HepG2 (cell line): ENCODE results near the gene ALG11. TPM values are rescaled to one million over a fixed set of nuclear protein-coding genes. Genes with fewer than 3 reads are reported as not detected.

Source experiments
- AGO2 ChIP-seq: fragments of 200-400 bp; formaldehyde crosslinking; optimal IDR thresholded peaks from 2 replicates; pipeline ENCODE3; 2017; ENCODE audit warnings: mild to moderate bottlenecking, low read depth, low read length, moderate library complexity
- ARID2 ChIP-seq: sonication (generic); formaldehyde crosslinking; IDR thresholded peaks from 2 replicates; pipeline ENCODE4 v1.8.1; 2022; ENCODE audit warnings: mild to moderate bottlenecking, missing genetic modification reagents, borderline replicate concordance
- ARNT2 ChIP-seq: sonication (generic); formaldehyde crosslinking; IDR thresholded peaks from 2 replicates; pipeline ENCODE4 v1.8.0; 2022; ENCODE audit warnings: mild to moderate bottlenecking, low read depth, missing genetic modification reagents, moderate library complexity
- BRD4 ChIP-seq: sonication (generic); formaldehyde crosslinking; IDR thresholded peaks from 2 replicates; pipeline ENCODE4 v1.4.0; 2020; ENCODE audit warnings: missing genetic modification reagents
- CAMTA2 ChIP-seq: sonication (generic); formaldehyde crosslinking; IDR thresholded peaks from 2 replicates; pipeline ENCODE4 v1.4.0; 2020; ENCODE audit warnings: mild to moderate bottlenecking, missing genetic modification reagents, borderline replicate concordance
- CBFB ChIP-seq: sonication (generic); formaldehyde crosslinking; IDR thresholded peaks from 2 replicates; pipeline ENCODE4 v1.4.0; 2020; ENCODE audit warnings: missing genetic modification reagents
- CEBPG ChIP-seq: IDR thresholded peaks from 2 replicates; pipeline ENCODE4 v1.6.1; 2016
- DDIT3 ChIP-seq: sonication (generic); formaldehyde crosslinking; IDR thresholded peaks from 2 replicates; pipeline ENCODE4 v1.4.0; 2020; ENCODE audit warnings: mild to moderate bottlenecking, missing genetic modification reagents
- GFI1 ChIP-seq: sonication (generic); formaldehyde crosslinking; IDR thresholded peaks from 2 replicates; pipeline ENCODE4 v1.5.0; 2020; ENCODE audit warnings: missing genetic modification reagents, mild to moderate bottlenecking, borderline replicate concordance
- HOMEZ ChIP-seq: IDR thresholded peaks from 2 replicates; pipeline ENCODE4 v1.6.1; 2016; ENCODE audit warnings: low read depth
- MZF1 ChIP-seq: sonication (generic); formaldehyde crosslinking; IDR thresholded peaks from 2 replicates; pipeline ENCODE4 v1.8.1; 2023; ENCODE audit warnings: mild to moderate bottlenecking, missing genetic modification reagents, borderline replicate concordance
- PHF5A ChIP-seq: IDR thresholded peaks from one replicate; pipeline ENCODE4 v1.6.1; 2018; ENCODE audit warnings: low read depth, missing genetic modification reagents; ENCODE audit not compliant: unreplicated experiment
- SAFB2 ChIP-seq: sonication (generic); formaldehyde crosslinking; IDR thresholded peaks from 2 replicates; pipeline ENCODE4 v1.5.1; 2020; ENCODE audit warnings: missing genetic modification reagents, low read depth, mild to moderate bottlenecking, borderline replicate concordance
- STAT5B ChIP-seq: sonication (generic); formaldehyde crosslinking; IDR thresholded peaks from 2 replicates; pipeline ENCODE4 v1.4.0; 2020; ENCODE audit warnings: missing genetic modification reagents
- TBX2 ChIP-seq: sonication (generic); formaldehyde crosslinking; IDR thresholded peaks from 2 replicates; pipeline ENCODE4 v1.5.0; 2020; ENCODE audit warnings: missing genetic modification reagents, mild to moderate bottlenecking, borderline replicate concordance
- ZBTB10 ChIP-seq: sonication (generic); formaldehyde crosslinking; IDR thresholded peaks from 2 replicates; pipeline ENCODE4 v1.4.0; 2020; ENCODE audit warnings: missing genetic modification reagents, borderline replicate concordance
- ZBTB42 ChIP-seq: sonication (generic); formaldehyde crosslinking; IDR thresholded peaks from 2 replicates; pipeline ENCODE4 v1.5.0; 2020; ENCODE audit warnings: mild to moderate bottlenecking, missing genetic modification reagents
- ZNF326 ChIP-seq: sonication (generic); formaldehyde crosslinking; IDR thresholded peaks from 2 replicates; pipeline ENCODE4 v1.4.0; 2020; ENCODE audit warnings: missing genetic modification reagents, borderline replicate concordance
- ZNF546 ChIP-seq: sonication (generic); formaldehyde crosslinking; conservative IDR thresholded peaks from 2 replicates; pipeline ENCODE4 v1.8.1; 2023; ENCODE audit warnings: mild to moderate bottlenecking, missing genetic modification reagents
- ZNF562 ChIP-seq: sonication (generic); formaldehyde crosslinking; IDR thresholded peaks from 2 replicates; pipeline ENCODE4 v1.8.0; 2022; ENCODE audit warnings: missing genetic modification reagents, borderline replicate concordance
- polyA plus RNA-seq, 8 experiments: library from polyadenylated mRNA; depleted of rRNA in 3 of 8; stranded (reverse) in 7 of 8; unstranded in 1 of 8; fragments of >200 nt; fragmentation: Illumina TruSeq in 4 of 8; extraction: Trizol in 4 of 8; gene quantifications; 2 replicates each; pipeline versions ENCODE4 v1.2.1 to v1.2.3, GENCODE V29; 2011 to 2016; ENCODE audit warnings: low read depth in 4 of 8, missing spikeins in 1 of 8, mixed read lengths in 1 of 8; ENCODE audit not compliant: insufficient read depth in 1 of 8
- total RNA-seq, 5 experiments: library from RNA; depleted of rRNA; stranded (reverse); fragments of >200 nt; fragmentation: Illumina TruSeq; extraction: Trizol; gene quantifications; 2 replicates each; pipeline ENCODE4 v1.2.3, GENCODE V29; 2016; ENCODE audit warnings: low read depth in 1 of 5
- TF ChIP-seq, protein P1 (sequence below): fragments of 450-650 bp; IDR thresholded peaks from 2 replicates; pipeline ENCODE4 v1.6.1; 2017
- TF ChIP-seq, protein P2 (sequence below): sonication (generic); formaldehyde crosslinking; IDR thresholded peaks from 2 replicates; pipeline ENCODE4 v1.4.0; 2020; ENCODE audit warnings: missing genetic modification reagents

ALG11 gene
- total and polyA plus RNA-seq, 2 of the 13 experiments (the other 11 are each of a cell fraction or from before 2014, with no cell fraction given) = 14.7 to 27.9 TPM

DNA sequence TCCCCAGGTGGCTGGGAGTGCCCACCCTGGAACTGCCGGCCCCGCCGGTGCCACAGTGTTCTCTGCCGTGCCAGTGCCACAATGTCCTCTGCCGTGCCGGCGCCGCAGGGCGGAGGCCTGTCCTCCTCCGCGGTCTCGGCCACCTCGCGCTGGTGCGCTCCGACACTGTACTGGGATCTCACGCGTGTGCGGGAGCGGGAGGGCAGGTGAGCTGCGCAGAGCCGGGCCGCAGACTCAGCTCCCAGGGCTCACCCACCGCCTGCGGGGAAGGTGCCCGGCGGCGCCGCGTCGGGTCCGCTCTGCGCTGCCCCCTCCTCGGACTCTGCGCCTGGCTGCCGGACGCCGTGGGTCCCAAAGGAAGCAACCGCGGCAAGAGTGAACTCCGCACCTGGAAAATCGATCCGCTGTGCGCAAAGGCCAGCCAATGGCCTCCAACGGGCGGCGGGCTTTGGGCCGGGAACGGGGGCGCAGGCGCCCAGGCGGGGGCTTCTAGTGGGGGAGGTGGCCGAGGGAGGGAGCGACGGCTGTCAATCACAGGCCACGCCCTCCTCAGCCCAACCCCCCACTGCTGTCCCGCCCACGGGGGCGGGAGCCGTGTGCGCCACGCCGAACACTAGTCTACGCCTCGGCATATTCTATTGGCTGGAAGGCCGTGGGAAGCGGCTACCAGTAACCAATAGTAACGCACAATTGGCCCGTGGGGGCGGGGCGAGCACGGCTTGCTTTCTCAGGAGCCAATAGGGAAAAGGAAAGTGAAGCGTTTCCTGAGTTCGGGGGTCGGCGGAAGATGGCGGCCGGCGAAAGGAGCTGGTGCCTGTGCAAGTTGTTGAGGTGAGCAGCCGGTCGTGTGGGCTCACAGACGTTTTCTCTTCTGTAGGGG is at the start of gene ALG11 (continued):
- TF ChIP-seq ZBTB42 (peak; percentile 84; the same call in 1 of the 2 replicates), MZF1 (CRISPR knock-in tag) (no peak), CAMTA2 (peak; percentile 82; the same call in 1 of the 2 replicates), PHF5A (peak; percentile 69), ZNF546 (CRISPR knock-in tag) (peak; percentile 83), AGO2 (peak; percentile 93), ZBTB10 (0 out of 2 replicates have a peak, but pooled peaks have one; percentile 32), STAT5B (CRISPR knock-in tag) (peak; percentile 15; the same call in 1 of the 2 replicates), ARID2 (CRISPR knock-in tag) (peak; percentile 79; the same call in 1 of the 2 replicates), ZNF326 (CRISPR knock-in tag) (no peak), SAFB2 (CRISPR knock-in tag) (no peak; the same call in none of the 2 replicates), GFI1 (CRISPR knock-in tag) (peak; percentile 75; the same call in 1 of the 2 replicates), HOMEZ (CRISPR knock-in tag) (peak; percentile 80), DDIT3 (no peak), CEBPG (CRISPR knock-in tag) (peak; percentile 51), TBX2 (peak; percentile 96), ARNT2 (CRISPR knock-in tag) (peak; percentile 98), ZNF562 (CRISPR knock-in tag) (no peak), CBFB (CRISPR knock-in tag) (peak; percentile 89), BRD4 (CRISPR knock-in tag) (peak; percentile 92)
- TF ChIP-seq, protein P1, sequence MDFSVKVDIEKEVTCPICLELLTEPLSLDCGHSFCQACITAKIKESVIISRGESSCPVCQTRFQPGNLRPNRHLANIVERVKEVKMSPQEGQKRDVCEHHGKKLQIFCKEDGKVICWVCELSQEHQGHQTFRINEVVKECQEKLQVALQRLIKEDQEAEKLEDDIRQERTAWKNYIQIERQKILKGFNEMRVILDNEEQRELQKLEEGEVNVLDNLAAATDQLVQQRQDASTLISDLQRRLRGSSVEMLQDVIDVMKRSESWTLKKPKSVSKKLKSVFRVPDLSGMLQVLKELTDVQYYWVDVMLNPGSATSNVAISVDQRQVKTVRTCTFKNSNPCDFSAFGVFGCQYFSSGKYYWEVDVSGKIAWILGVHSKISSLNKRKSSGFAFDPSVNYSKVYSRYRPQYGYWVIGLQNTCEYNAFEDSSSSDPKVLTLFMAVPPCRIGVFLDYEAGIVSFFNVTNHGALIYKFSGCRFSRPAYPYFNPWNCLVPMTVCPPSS = no peak
- TF ChIP-seq, protein P2, sequence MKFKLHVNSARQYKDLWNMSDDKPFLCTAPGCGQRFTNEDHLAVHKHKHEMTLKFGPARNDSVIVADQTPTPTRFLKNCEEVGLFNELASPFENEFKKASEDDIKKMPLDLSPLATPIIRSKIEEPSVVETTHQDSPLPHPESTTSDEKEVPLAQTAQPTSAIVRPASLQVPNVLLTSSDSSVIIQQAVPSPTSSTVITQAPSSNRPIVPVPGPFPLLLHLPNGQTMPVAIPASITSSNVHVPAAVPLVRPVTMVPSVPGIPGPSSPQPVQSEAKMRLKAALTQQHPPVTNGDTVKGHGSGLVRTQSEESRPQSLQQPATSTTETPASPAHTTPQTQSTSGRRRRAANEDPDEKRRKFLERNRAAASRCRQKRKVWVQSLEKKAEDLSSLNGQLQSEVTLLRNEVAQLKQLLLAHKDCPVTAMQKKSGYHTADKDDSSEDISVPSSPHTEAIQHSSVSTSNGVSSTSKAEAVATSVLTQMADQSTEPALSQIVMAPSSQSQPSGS (CRISPR knock-in tag) = no peak; the same call in 1 of the 2 replicates
